Activated gamma-delta T cell treated with anti-CD3 and anti-CD28 coated beads, Interleukin-2, amount 50 U/mL, for 16 hours (primary cell): ENCODE data around the gene ATP12A.

Experiments
- DNase-seq: peaks from one replicate; pipeline ENCODE4 v3.0.0-alpha.2; 2020; ENCODE audit warnings: low read depth

Gene ATP12A

DNA sequence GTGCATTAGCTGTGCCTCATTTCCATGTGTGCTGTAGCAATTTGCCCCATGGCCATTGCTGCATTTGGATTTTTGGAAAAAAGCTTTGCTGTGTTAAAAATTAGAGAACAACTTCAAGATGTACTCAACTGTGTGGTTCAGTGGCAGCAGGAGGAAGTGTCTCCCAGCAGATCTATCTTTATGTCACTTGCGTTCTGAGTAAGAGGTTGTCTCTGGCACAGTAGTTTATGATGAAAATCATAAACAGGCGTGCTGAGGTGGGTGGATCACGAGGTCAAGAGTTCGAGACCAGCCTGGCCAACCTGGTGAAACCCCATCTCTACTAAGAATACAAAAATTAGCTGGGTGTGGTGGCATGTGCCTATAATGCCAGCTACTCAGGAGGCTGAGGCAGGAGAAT lies 54.7 kb downstream of the ATP12A start:
- no peak for DNase-seq

DNA sequence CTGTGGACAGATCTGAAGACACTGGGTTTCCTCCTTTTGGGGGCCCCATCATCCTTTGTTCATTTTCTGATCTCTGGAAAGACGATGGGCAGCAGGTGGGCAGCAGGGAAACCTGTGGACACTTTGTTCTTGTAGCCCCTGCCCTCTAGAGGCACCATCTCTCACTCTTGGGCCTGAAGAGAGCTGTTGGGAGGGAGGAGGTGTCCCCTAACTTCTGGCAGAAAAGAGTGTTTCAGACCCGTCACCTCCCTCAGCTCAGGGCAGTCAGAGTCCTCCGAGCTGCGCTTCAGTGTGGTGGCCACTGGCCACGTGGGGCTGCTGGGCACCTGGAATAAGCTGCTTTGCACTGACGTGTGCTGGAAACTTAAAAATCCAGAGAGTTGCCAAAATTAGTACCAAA lies 56.8 kb downstream of the ATP12A start:
- no peak for DNase-seq

DNA sequence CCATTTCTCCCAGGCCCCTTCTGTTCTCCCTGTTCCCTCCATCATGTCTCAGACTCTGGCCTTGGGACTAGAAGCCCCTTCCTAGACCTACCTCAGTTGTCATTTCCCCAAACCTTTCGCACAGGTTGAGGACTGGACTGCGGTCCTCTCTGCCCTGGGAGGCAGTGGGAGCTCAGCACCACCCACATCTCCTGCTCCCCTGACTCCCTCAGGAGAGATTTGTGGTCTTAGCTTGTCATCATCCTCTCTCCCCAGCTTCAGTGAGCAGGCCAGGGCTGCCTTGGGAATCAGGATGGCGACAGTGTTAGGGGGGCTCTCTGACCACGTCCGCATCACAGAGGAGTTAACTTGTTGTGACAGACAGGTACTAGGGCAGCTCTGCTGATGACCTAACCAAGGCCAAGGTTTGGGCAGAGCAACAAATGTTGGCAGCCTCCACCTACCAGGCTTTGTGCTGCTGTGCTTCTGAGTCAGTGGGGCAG lies 58.2 kb downstream of the ATP12A start:
- no peak for DNase-seq

DNA sequence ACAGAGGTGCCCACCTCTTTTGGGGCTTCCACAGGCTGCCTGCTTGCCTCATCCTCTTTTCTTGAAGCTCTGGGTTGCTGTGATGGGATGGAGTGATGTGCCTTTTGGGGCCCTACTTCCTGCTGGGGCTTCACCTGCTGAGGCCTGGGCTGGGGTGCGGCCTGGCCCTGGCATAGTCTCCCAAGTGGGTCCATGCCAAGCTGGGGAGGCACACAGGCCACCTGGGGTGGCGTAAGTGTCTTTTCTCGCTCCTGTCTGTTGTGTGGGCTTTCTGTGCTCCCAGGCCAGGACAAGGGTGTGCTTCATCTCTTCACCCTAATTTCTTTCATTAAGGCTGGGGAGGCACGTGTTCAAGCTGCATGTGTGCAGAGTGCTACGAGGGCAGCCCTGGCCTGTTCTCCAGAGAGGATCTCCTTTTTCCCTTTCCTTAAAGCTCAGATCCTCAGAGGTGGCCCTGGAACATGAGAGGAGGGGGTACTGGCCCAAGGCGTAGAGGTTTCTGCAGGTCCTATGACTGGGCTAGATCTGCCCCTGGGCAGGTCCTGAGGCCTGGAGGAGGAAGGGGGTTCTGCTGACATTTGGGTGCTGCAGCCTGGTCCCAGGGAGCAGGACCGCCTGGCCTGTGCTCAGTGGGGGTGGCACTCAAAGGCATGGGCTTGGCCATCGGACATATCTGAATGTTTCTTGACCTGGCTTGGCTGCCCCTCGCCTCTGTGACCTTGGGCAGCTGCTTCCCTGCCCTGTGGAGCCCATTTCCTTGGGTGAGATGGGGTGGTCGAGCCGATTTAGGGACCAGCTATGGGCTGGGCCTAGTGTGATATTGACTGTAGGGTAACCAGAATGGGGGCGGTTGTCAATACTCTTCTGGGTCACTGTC lies 60.0 kb downstream of the ATP12A start:
- DNase-seq, result no peak

DNA sequence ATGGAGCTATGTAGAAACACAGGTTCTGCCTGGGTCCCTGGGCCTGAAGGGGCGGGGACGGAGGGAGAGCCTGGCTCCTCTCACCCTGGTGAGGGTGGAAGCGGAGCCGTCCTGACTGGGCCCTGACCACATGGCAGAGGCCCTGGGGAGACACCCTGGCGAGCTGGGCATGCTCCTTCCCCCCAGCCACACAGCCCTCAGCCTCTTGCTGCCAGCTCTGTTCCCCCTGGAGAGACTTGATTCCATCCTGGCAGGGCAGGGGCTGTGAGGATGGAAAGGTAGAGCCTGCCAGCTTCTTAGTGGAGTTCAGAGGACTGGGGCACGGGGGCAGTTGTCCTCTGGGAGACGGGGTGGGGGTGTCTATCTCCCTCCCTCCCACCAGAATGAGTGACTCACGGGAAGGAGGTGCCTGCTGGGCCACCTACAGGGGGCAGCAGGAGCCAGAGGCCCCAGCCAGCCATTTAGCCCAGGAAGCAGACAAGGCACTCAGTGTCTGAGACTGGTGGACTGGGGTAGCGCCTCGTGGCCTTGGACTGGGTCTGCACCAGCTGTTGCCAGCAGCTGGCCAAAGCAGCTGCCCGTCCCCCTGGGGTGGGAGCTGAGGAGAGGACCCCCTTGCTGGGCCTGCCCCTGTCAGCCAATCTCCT lies 60.9 kb downstream of the ATP12A start:
- DNase-seq, result no peak

DNA sequence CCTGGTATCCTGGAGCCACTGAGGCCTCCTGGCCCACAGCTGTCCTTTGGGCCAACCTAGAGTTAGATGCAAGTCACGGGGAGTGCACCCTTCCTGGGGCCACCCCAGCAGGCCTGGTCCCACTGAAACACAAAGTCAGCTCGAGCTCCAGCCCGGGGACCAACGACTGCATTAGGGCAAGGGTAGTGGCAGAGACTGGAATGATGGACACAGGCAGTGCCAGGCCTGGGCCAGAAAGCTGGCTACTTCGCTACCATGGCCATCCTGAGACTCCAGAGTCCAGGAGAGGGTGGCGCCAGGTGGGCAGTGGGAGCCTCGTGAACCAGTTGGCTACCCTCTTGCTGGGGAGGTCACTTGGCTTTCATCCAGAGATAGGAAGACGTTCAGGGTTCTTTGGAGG lies 61.6 kb downstream of the ATP12A start:
- DNase-seq, result no peak

DNA sequence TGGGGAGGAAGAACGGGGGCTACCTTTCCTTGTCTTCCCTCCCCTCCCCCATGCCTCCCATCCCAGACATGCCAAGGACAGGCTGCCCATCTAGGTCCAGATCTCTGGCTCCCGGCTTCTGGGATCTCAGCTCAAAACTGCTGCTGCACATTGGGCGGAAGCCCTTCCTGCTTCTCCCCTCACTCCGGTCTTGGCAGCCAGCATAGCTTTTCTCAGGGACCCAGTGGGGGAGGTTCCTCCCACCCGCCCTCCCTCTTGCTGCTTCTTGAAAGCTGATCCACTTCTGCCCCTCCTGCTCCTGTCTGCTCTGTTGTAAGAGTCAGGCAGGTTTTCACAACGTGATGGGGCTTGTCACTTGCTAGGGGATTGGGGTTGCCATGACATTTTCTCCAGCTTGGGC lies 62.1 kb downstream of the ATP12A start:
- no peak for DNase-seq

DNA sequence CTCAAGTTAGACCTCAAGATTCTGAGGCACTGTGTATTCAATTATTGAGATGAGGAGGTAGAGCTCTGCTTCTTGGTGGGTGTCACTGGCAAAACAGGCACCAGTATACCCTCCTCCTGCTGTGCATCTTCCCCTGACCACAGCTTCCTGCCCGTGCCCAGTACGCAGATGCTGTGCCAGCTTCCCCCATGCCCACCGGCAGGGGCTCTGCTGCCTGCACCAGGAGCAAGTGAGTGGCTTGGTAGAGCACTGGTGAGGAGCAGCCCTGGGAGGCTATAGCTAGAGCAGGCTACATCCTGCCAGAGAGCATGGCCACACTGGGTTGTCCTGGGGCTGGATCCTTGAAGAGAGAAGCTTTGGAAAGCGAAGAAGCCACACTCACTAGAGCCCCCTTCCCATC lies 62.8 kb downstream of the ATP12A start:
- no peak for DNase-seq

DNA sequence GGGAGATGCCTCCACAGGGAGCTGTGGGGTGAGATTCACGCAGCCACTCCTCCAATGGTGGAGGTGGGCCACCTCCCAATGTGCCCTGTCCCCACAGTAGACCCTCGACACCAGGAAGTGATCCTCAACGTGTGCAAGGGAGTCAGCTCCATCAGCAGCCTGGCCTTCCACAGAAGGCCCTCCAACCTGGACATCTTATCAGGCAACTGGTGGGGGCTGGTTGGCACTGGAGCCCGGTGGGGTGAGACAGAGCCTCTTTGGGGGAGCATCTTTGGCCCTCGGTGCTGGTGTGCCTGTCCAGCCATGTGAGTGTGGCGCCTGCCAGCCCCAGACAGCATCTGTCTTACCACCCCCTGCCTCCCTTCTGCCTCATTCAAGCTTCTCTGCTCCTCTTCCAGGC lies 64.0 kb downstream of the ATP12A start:
- DNase-seq, result no peak

DNA sequence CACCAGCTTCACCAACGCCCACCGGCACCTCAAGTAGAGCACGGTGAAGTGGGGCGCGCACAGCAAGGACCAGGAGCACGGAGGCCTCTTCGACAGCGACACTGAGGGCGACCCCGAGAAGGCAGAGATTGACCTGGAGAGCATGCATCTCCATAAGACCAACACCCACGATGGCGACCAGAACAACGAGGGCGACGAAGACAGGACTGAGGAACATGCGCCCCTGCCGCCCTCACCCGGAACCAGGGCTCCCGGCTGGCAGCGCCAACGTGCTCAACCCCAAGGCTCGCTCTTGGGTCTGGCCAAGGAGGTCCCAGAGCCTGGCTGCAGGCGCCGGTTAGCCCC lies 65.3 kb downstream of the ATP12A start:
- DNase-seq, result no peak

DNA sequence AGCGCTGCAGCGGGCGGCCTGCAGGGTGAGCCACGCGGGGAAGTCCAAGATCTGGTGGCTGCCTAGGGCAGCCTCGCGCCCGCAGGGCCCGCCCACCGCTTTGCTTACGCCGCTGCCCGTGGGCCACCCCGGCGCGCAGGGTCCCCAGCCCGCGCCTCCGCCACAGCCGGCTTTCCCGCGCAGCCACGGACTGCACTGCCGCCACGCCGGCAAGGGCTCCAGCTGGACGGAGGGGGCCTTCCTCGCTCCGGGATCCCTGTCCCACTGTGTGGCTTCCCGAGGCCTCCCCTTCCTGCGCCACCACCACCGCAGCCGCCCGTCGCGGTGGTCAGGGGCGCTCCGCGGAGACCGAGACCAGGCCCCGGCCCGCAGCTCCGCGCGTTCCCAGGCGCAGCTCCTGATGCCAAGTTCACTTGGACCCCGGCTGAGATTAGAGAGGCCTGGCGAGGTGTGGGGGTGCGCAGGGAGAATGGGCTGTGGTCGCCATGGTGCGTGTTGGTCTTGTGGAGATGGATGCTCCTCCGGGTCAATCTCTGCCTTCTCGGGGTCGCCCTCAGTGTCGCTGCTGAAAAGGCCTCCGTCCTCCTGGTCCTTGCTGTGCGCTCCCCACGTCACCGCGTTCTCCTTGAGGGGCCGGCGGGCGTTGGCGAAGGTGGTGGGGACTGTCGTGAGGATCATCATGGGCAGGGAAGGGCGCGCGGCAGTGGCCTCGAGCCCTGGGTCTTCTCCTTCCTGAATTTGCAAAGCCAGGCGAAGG lies 65.8 kb downstream of the ATP12A start:
- DNase-seq, result no peak

DNA sequence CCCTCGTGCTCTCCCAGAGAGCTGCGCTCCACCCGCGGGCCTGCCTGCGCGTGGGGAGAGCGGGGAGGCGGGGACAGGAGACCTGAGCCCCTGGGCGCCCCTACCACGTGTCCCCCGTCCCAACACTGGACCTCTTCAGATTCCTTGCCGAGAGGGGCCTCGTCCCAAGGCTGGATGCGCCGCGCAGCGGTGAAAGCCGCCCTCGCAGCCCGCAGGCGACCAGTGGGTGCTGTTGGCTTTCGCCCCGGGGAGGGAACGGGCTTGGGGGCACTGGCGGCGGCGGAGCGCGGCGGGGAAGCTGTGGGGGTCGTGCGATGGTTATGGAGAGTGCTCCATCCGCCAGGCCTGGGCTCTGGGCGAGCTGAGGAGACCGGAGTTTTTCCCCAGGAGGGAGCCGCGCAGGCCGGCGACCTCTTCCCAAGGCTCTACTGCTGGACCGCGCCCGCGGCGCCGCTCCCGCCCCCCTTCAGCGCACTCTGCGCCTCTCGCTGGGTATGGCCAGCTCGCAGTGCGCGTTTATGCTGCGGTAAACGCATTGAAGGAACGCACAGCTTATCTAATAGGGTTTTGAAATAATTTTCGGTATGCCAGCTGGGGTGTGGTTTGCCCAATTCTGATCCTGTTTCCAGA lies 66.5 kb downstream of the ATP12A start:
- DNase-seq, result no peak

DNA sequence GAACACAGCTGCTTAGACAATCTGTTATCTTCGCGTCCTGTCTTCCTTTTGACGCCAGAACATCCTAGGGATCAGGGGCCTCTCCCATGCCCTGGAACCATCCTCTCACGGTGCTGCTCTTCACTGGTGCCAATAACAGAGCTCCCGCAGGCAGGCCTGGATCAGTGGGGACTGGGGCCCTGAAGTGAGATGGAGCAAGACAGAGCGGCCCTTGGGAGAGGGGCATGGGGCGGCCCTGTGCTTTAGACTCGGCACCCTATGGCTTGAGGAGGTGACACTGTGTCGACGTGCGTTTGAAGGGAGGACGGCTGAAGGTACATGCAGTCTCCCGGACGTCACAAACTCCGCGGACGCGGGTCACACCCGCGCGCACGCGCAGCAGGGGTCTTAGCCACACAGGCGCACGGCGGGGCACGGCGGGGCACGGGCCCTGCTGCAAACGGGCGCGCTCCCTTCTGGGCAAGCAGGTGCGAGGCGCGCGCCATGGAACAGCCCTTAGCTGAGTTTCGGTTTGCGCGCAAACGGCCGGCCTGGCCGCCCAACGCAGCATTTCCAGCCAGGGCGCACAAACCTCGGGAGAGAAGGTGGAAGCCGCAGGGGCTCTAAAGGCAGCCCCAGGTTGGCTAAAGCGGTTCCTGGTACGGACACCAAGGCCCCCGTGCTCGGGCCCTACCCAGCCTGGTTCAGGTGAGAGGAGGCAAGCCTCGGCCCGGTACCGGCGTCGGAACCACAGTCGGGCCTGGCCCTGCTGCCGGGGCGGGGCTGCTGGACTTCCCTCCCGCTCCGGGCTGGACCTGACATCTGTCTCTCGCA lies 67.2 kb downstream of the ATP12A start:
- no peak for DNase-seq

DNA sequence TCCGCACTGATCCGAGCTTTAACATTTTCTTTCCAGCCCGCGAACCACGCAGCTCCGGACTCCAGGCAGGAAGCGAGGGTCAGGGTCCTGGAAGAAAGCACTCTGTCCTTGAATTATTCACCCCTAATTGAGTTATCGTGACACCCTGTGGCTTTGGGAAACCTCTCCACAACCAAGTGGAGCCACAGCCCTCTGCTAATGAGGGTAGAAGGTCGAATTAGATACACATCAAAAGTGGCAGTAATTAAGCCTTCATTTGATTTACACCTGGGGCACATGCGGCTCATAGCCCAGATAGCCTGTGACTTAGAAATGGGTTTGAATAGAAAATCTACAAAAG lies 67.8 kb downstream of the ATP12A start:
- DNase-seq, result no peak

DNA sequence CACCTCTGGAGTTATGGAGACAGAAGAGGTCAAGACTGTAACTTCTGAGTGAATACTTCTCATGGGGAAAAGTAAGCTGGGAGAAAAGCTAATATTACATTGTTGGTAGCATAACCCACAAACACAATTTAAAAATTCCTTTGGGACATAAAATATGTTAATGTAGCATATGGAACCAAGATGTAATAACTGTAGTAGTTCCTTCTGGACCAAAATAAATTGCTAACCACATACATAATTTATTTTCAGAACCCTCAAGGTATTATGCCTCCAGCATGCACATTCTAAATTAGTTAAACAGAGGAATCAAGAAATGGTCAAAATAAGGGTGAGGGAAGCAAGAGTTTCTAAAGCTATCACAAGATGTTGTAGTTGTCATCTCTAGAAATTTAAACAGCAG lies 79.0 kb downstream of the ATP12A start:
- DNase-seq, result no peak
